Esophagus muscularis mucosa (tissue), 4 donors: ENCODE results near the gene GRHL1. TPM values are rescaled to one million over a fixed set of nuclear protein-coding genes. Genes with fewer than 3 reads are reported as not detected.

Experiments
- DNase-seq: peaks from one replicate; pipeline ENCODE4 v3.0.0-alpha.2; 2017; ENCODE audit errors: extremely low spot score
- H3K27ac ChIP-seq, 4 donors: fragments of 200-600 bp; sonication (generic); replicated peaks in 1 of 4; 1 replicate in 3 of 4; 2 replicates in 1 of 4; pipeline ENCODE4 v1.5.1; 2016 to 2019; ENCODE audit warnings: mild to moderate bottlenecking in 1 of 4
- H3K27me3 ChIP-seq, 4 donors: fragments of 200-600 bp; sonication (generic); one replicate each; pipeline versions ENCODE4 v1.5.1 to v1.6.0; 2016 to 2019
- H3K36me3 ChIP-seq, 4 donors: fragments of 200-600 bp; sonication (generic); one replicate each; pipeline ENCODE4 v1.5.1; 2016 to 2019
- H3K4me1 ChIP-seq, 4 donors: fragments of 200-600 bp; sonication (generic); one replicate each; pipeline ENCODE4 v1.5.1; 2016 to 2019
- H3K4me3 ChIP-seq, 4 donors: fragments of 200-600 bp; sonication (generic); 1 replicate in 2 of 4; 2 replicates in 2 of 4; pipeline ENCODE4 v1.5.1; 2016 to 2019; ENCODE audit warnings: mild to moderate bottlenecking in 4 of 4, moderate library complexity in 1 of 4
- H3K9me3 ChIP-seq, 4 donors: fragments of 200-600 bp; sonication (generic); 1 replicate in 3 of 4; 2 replicates in 1 of 4; pipeline ENCODE4 v1.5.1; 2016 to 2019
- CTCF ChIP-seq, 3 experiments: fragments of 200-600 bp in 2 of 3; fragments of 450-650 bp in 1 of 3; sonication (generic) in 2 of 3; IDR thresholded peaks; one replicate each; pipeline ENCODE4 v1.5.1; 2017 to 2019; ENCODE audit warnings: antibody characterized with exemption in 3 of 3, mild to moderate bottlenecking in 2 of 3, moderate library complexity in 1 of 3
- EP300 ChIP-seq: sonication (generic); formaldehyde crosslinking; IDR thresholded peaks from one replicate; pipeline ENCODE4 v1.6.1; 2017; ENCODE audit warnings: antibody characterized with exemption
- POLR2A ChIP-seq: fragments of 450-650 bp; IDR thresholded peaks from one replicate; pipeline ENCODE4 v1.6.1; 2017; ENCODE audit warnings: antibody characterized with exemption, moderate library complexity, mild to moderate bottlenecking, low read depth
- POLR2AphosphoS5 ChIP-seq, 2 donors: sonication (generic); formaldehyde crosslinking; IDR thresholded peaks; one replicate each; pipeline ENCODE4 v1.6.1; 2017; ENCODE audit warnings: antibody characterized with exemption in 2 of 2
- WGBS: methylation state at CpG from one replicate; pipeline ENCODE4 v1.1.5; 2018; 5-methylcytosine and 5-hydroxymethylcytosine counted together
- intact Hi-C: fragments of 100-400 bp; cut with DNase I; formaldehyde crosslinking; loops from one replicate; pipeline ENCODE4 v1.15.1; 2023
- total RNA-seq, 4 donors: library from RNA; depleted of rRNA; stranded (reverse); fragments of >200 nt; gene quantifications; one replicate each; pipeline versions ENCODE4 v1.1.0 to v1.2.1, GENCODE V29; 2016

The GRHL1 gene
- 1 to 10 TPM in 3 of 4 donors, under 1 TPM in 1; 0.86 to 5.1 (median 2.6) TPM for total RNA-seq

GRCh38 chr2:9951522-9952285 is at the start of gene GRHL1:
TSS of gene GRHL1 (plus strand) at chr2:9951693. CDS start at chr2:9951834, 141 bp downstream.
- intact Hi-C loops: loop anchor here (2.0 to 10.0 kb wide), 2 partner anchors 107 to 493 kb away; partner anchors contain the start of gene ODC1
- DNase-seq: peak; percentile 96
- Histone ChIP-seq H3K27me3 (peaks cover 0 to under 1% (median 0%) of the 10 kb centered on the region in 4 donors), H3K4me3 (peak within 1 kb of the TSS; percentile 69 to 85 (median 80)), H3K9me3 (no peaks in the 10 kb centered on the region), H3K4me1 (peaks cover 0 to 19% (median 15%) of the 10 kb centered on the region in 4 donors), H3K36me3 (no peaks in the 10 kb centered on the region), H3K27ac (peak within 1 kb of the TSS; percentile 68 to 80 (median 78))
- TF ChIP-seq POLR2A (no peak), EP300 (no peak), CTCF (IDR thresholded peaks at IDR 0.05) (no peak), POLR2AphosphoS5 (IDR thresholded peaks at IDR 0.05) (peak; percentile 43 to 61)
- WGBS: under 1% methylated on average over 36 of the region's 111 CpGs

- H3K4me3 ChIP-seq: no peak overlapping the region
- H3K27ac ChIP-seq: no peak overlapping the region
- no peaks in the 10 kb centered on the region for H3K27me3 ChIP-seq
- no peaks in the 10 kb centered on the region for H3K36me3 ChIP-seq
- no peaks in the 10 kb centered on the region for H3K9me3 ChIP-seq
- no peaks in the 10 kb centered on the region for H3K4me1 ChIP-seq
- TF ChIP-seq POLR2A (no peak), EP300 (no peak), POLR2AphosphoS5 (IDR thresholded peaks at IDR 0.05) (no peak), CTCF (IDR thresholded peaks at IDR 0.05) (no peak)
- WGBS: 74% methylated on average over 1 of the region's 1 CpG
- intact Hi-C loops: no loop called here
- DNase-seq: no peak
Measured at GRCh38 chr2:9905413-9905812, 46.1 kb upstream of the GRHL1 start.

- no peak for DNase-seq
- Histone ChIP-seq H3K9me3 (no peaks in the 10 kb centered on the region), H3K36me3 (peaks cover 0 to 13% (median 0%) of the 10 kb centered on the region in 4 donors), H3K4me1 (no peaks in the 10 kb centered on the region), H3K4me3 (no peak overlapping the region), H3K27me3 (no peaks in the 10 kb centered on the region), H3K27ac (no peak overlapping the region)
- intact Hi-C loops: no loop called here
- TF ChIP-seq POLR2AphosphoS5 (IDR thresholded peaks at IDR 0.05) (no peak), EP300 (no peak), POLR2A (no peak), CTCF (IDR thresholded peaks at IDR 0.05) (no peak)
- 95% methylated on average over 7 of the region's 7 CpGs for WGBS
Measured at GRCh38 chr2:9907402-9907801, 44.1 kb upstream of the GRHL1 start.

GRCh38 chr2:9908639-9909038 is 42.9 kb upstream of the GRHL1 start:
- peaks cover 0 to 25% (median 6%) of the 10 kb centered on the region in 4 donors for H3K36me3 ChIP-seq
- DNase-seq: no peak
- H3K4me3 ChIP-seq: no peak overlapping the region
- no peaks in the 10 kb centered on the region for H3K9me3 ChIP-seq
- TF ChIP-seq CTCF (IDR thresholded peaks at IDR 0.05) (no peak), EP300 (no peak), POLR2A (no peak), POLR2AphosphoS5 (IDR thresholded peaks at IDR 0.05) (no peak)
- H3K27ac ChIP-seq: no peak overlapping the region
- H3K27me3 ChIP-seq: no peaks in the 10 kb centered on the region
- intact Hi-C loops: no loop called here
- no peaks in the 10 kb centered on the region for H3K4me1 ChIP-seq
- 97% methylated on average over 1 of the region's 1 CpG for WGBS

- intact Hi-C loops: no loop called here
- Histone ChIP-seq H3K4me3 (no peak overlapping the region), H3K36me3 (peaks cover 0 to 29% (median 10%) of the 10 kb centered on the region in 4 donors), H3K27me3 (no peaks in the 10 kb centered on the region), H3K27ac (no peak overlapping the region), H3K4me1 (no peaks in the 10 kb centered on the region), H3K9me3 (no peaks in the 10 kb centered on the region)
- TF ChIP-seq POLR2A (no peak), EP300 (no peak), POLR2AphosphoS5 (IDR thresholded peaks at IDR 0.05) (no peak), CTCF (IDR thresholded peaks at IDR 0.05) (no peak)
- WGBS: 86% methylated on average over 2 of the region's 2 CpGs
- DNase-seq: no peak
Measured at GRCh38 chr2:9909106-9909505, 42.4 kb upstream of the GRHL1 start.
